ENCODE measurements around the gene ACOXL.

DNA sequence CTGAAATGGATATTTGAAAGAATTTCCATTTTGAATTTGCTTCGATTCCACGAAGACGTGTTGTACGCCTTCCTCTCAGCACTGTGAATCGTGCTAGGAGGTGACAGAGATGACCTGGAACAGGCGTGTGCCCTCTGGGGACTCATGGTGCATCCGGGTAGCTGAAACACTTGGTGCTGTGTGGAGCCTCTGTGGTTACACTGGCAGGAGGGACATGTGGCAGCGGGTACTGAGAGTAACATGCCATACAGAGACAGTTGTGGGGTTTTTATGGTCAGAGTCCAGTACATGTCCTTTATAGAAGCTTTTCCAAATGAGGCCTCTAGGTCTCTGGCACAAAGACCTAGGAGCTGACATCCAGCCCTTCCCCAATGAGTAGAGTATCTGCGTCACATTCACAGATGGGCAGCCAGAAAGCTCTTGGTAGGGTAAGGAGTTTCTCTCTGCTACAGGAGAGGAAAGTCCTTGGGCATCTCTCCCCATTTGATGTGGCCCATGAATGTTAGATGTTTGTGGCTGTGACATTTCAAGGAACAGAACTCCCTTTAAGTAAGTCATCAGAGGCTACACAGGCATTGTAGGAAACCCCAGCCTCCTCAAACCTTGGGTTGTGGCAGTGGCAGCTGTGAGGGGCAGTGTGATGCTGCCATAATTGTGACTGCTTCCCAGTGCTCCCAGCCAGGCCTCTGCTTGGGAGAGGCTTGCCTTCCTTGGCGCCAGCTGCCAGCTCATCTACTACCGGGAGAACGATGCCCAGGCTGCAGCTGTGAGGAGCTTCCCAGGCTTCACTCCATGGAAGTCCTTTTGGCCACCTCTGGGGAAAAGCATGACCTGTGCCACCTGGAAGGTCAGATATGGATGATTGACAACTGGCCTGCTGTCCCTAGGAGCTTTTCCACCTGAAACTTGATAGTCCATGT is 80.6 kb downstream of the ACOXL start:
- TF ChIP-seq POLR2A (IDR thresholded peaks at IDR 0.05; ENCODE audit: low read depth, low read length): no peak
- no peak for TF ChIP-seq TAF1 (IDR thresholded peaks at IDR 0.05; ENCODE audit: low read depth, low read length)
- TF ChIP-seq POU2F2 (IDR thresholded peaks at IDR 0.05; ENCODE audit: low read depth, low read length): no peak
- no peak for TF ChIP-seq SPI1 (IDR thresholded peaks at IDR 0.05; ENCODE audit: low read depth, low read length)
- no peak for TF ChIP-seq POLR2AphosphoS5 (IDR thresholded peaks at IDR 0.05; ENCODE audit: low read depth, low read length)
- TF ChIP-seq PAX5 (IDR thresholded peaks at IDR 0.05; ENCODE audit: insufficient read depth, low read length, severe bottlenecking): no peak
